ENCODE measurements around the gene ZNF630.
"Not testable (repeated sequence)": the region's sequence is repeated elsewhere in the genome, so short reads cannot be mapped to it uniquely, and the experiment has no call there.

ZNF630 gene
- total RNA-seq = 1.7 to 5.5 (median 3.9) reads per million in 4 donors

GRCh38 chrX:48071064-48071985 lies at the start of gene ZNF630:
Gene ZNF630, minus strand, starts transcription at chrX:48071640. Its CDS starts 4,754 bp downstream, at chrX:48066886.
- DNase-seq = peak; percentile 12 to 65 (median 26)

GRCh38 chrX:48107717-48108116 lies 36.3 kb upstream of the ZNF630 start:
- no peak for DNase-seq

GRCh38 chrX:48102874-48103374 lies 31.5 kb upstream of the ZNF630 start:
- DNase-seq = no peak

GRCh38 chrX:48101443-48101842 lies 30.0 kb upstream of the ZNF630 start:
- DNase-seq = no peak

- not testable (repeated sequence) for DNase-seq
These were observed 21.1 kb upstream of the ZNF630 start for GRCh38 chrX:48092558-48092957.

- DNase-seq = no peak
These were observed 18.7 kb upstream of the ZNF630 start for GRCh38 chrX:48090123-48090522.

GRCh38 chrX:48086082-48086481 lies 14.6 kb upstream of the ZNF630 start:
- peak in 1 of 5 donors; percentile 6 for DNase-seq

- no peak for DNase-seq
These were observed 12.3 kb upstream of the ZNF630 start for GRCh38 chrX:48083706-48084105.

GRCh38 chrX:48083212-48083611 lies 11.8 kb upstream of the ZNF630 start:
- peak in 3 of 5 donors; percentile 19 to 34 (median 21) for DNase-seq

GRCh38 chrX:48076343-48076742 lies 4.9 kb upstream of the ZNF630 start:
- DNase-seq = no peak

- DNase-seq = no peak
These were observed 656 bp upstream of the ZNF630 start for GRCh38 chrX:48071986-48072605.

- no peak for DNase-seq
These were observed 3.1 kb downstream of the ZNF630 start for GRCh38 chrX:48068096-48068887.

- no peak for DNase-seq
These were observed 7.2 kb downstream of the ZNF630 start for GRCh38 chrX:48064261-48064660.

GRCh38 chrX:48059296-48059639 lies 12.2 kb downstream of the ZNF630 start:
- no peak for DNase-seq

- no peak for DNase-seq
These were observed 12.7 kb downstream of the ZNF630 start for GRCh38 chrX:48058621-48059295.

GRCh38 chrX:48046846-48047245 lies 24.6 kb downstream of the ZNF630 start:
- DNase-seq = no peak

GRCh38 chrX:48045410-48046311 lies 25.8 kb downstream of the ZNF630 start:
- DNase-seq = no peak

- no peak for DNase-seq
These were observed 28.4 kb downstream of the ZNF630 start for GRCh38 chrX:48043056-48043455.

- DNase-seq = no peak
These were observed 35.5 kb downstream of the ZNF630 start for GRCh38 chrX:48035891-48036290.

- DNase-seq = not testable (repeated sequence)
These were observed 40.7 kb downstream of the ZNF630 start for GRCh38 chrX:48030641-48031173.

GRCh38 chrX:48030237-48030636 lies 41.2 kb downstream of the ZNF630 start:
- DNase-seq = no peak
